Activated naive CD8-positive, alpha-beta T cell treated with anti-CD3 and anti-CD28 coated beads for 36 hours (primary cell): Measurements from ENCODE around the gene C3AR1. TPM values are rescaled to one million over a fixed set of nuclear protein-coding genes. Genes with fewer than 3 reads are reported as not detected.
"Not testable (repeated sequence)": the region's sequence is repeated elsewhere in the genome, so short reads cannot be mapped to it uniquely, and the experiment has no call there.

ENCODE experiments used
- DNase-seq: peaks from one replicate; pipeline ENCODE4 v3.0.0; 2021
- H3K27ac Mint-ChIP-seq: one replicate; pipeline ENCODE4 v1.8.0; 2022; ENCODE audit warnings: mild to moderate bottlenecking, moderate library complexity, mixed read lengths
- H3K27me3 Mint-ChIP-seq: one replicate; pipeline ENCODE4 v1.8.0; 2022; ENCODE audit warnings: mild to moderate bottlenecking, mixed read lengths
- H3K36me3 Mint-ChIP-seq: one replicate; pipeline ENCODE4 v1.8.0; 2021; ENCODE audit warnings: mild to moderate bottlenecking, mixed read lengths
- H3K4me1 Mint-ChIP-seq: one replicate; pipeline ENCODE4 v1.8.0; 2021; ENCODE audit warnings: mixed read lengths
- H3K4me3 Mint-ChIP-seq: one replicate; pipeline ENCODE4 v1.8.0; 2022; ENCODE audit warnings: mild to moderate bottlenecking, moderate library complexity, mixed read lengths
- H3K9me3 Mint-ChIP-seq: one replicate; pipeline ENCODE4 v1.8.0; 2022; ENCODE audit warnings: mixed read lengths
- total RNA-seq, 2 experiments: library from RNA; stranded (reverse); gene quantifications; one replicate each; pipeline ENCODE4 v1.2.3, GENCODE V29; 2021

Gene C3AR1
- total RNA-seq, 2 experiments from 2014 or later: 2.6 to 2.7 TPM

GRCh38 chr12:8045952-8046944, 19.9 kb downstream of the C3AR1 start:
- Mint-ChIP-seq H3K36me3 (peaks cover 27% of the 10 kb centered on the region), H3K27me3 (no peaks in the 10 kb centered on the region), H3K27ac (no peak overlapping the region), H3K4me3 (no peak overlapping the region), H3K4me1 (peaks cover 9% of the 10 kb centered on the region), H3K9me3 (no peaks in the 10 kb centered on the region)
- peak; percentile 71 for DNase-seq

- no peak for DNase-seq
- Mint-ChIP-seq H3K27me3 (no peaks in the 10 kb centered on the region), H3K9me3 (no peaks in the 10 kb centered on the region), H3K27ac (no peak overlapping the region), H3K4me1 (peaks cover 32% of the 10 kb centered on the region), H3K4me3 (no peak overlapping the region), H3K36me3 (peaks cover 17% of the 10 kb centered on the region)
Observed at GRCh38 chr12:8040791-8041190, 25.4 kb downstream of the C3AR1 start.

GRCh38 chr12:8038659-8039114, 27.5 kb downstream of the C3AR1 start:
- H3K4me1 Mint-ChIP-seq: peaks cover 53% of the 10 kb centered on the region
- no peaks in the 10 kb centered on the region for H3K27me3 Mint-ChIP-seq
- DNase-seq: peak; percentile 45
- peaks cover 13% of the 10 kb centered on the region for H3K36me3 Mint-ChIP-seq
- H3K4me3 Mint-ChIP-seq: peak overlapping the region; percentile 30
- H3K9me3 Mint-ChIP-seq: no peaks in the 10 kb centered on the region
- H3K27ac Mint-ChIP-seq: no peak overlapping the region

GRCh38 chr12:8037947-8038346, 28.2 kb downstream of the C3AR1 start:
- Mint-ChIP-seq H3K27me3 (no peaks in the 10 kb centered on the region), H3K9me3 (no peaks in the 10 kb centered on the region), H3K36me3 (peaks cover 13% of the 10 kb centered on the region), H3K4me1 (peaks cover 55% of the 10 kb centered on the region), H3K27ac (peak overlapping the region; percentile 1), H3K4me3 (peak overlapping the region; percentile 38)
- no peak for DNase-seq

GRCh38 chr12:8037046-8037663, 29.0 kb downstream of the C3AR1 start:
- H3K9me3 Mint-ChIP-seq: no peaks in the 10 kb centered on the region
- peaks cover 9% of the 10 kb centered on the region for H3K36me3 Mint-ChIP-seq
- H3K4me1 Mint-ChIP-seq: peaks cover 56% of the 10 kb centered on the region

GRCh38 chr12:8036346-8036745, 29.8 kb downstream of the C3AR1 start:
- Mint-ChIP-seq H3K27me3 (no peaks in the 10 kb centered on the region), H3K4me3 (no peak overlapping the region), H3K4me1 (peaks cover 60% of the 10 kb centered on the region), H3K36me3 (peaks cover 9% of the 10 kb centered on the region), H3K27ac (no peak overlapping the region), H3K9me3 (no peaks in the 10 kb centered on the region)
- no peak for DNase-seq

More at GRCh38 chr12:8037046-8037663, 29.0 kb downstream of the C3AR1 start:
- peak overlapping the region; percentile 41 for H3K4me3 Mint-ChIP-seq
- no peaks in the 10 kb centered on the region for H3K27me3 Mint-ChIP-seq
- peak overlapping the region; percentile 1 for H3K27ac Mint-ChIP-seq
- no peak for DNase-seq

- H3K27me3 Mint-ChIP-seq: no peaks in the 10 kb centered on the region
- H3K4me3 Mint-ChIP-seq: no peak overlapping the region
- H3K27ac Mint-ChIP-seq: no peak overlapping the region
- H3K9me3 Mint-ChIP-seq: no peaks in the 10 kb centered on the region
- DNase-seq: no peak
- peaks cover 9% of the 10 kb centered on the region for H3K36me3 Mint-ChIP-seq
- peaks cover 60% of the 10 kb centered on the region for H3K4me1 Mint-ChIP-seq
Observed at GRCh38 chr12:8035440-8036010, 30.6 kb downstream of the C3AR1 start.

GRCh38 chr12:8034802-8035201, 31.4 kb downstream of the C3AR1 start:
- no peak for DNase-seq
- peaks cover 60% of the 10 kb centered on the region for H3K4me1 Mint-ChIP-seq
- H3K36me3 Mint-ChIP-seq: peaks cover 9% of the 10 kb centered on the region
- peak overlapping the region; percentile 55 for H3K27ac Mint-ChIP-seq
- peak overlapping the region; percentile 88 for H3K4me3 Mint-ChIP-seq
- no peaks in the 10 kb centered on the region for H3K9me3 Mint-ChIP-seq
- H3K27me3 Mint-ChIP-seq: no peaks in the 10 kb centered on the region

- peaks cover 53% of the 10 kb centered on the region for H3K4me1 Mint-ChIP-seq
- no peaks in the 10 kb centered on the region for H3K9me3 Mint-ChIP-seq
- H3K27me3 Mint-ChIP-seq: no peaks in the 10 kb centered on the region
- peak; percentile 50 for DNase-seq
- H3K36me3 Mint-ChIP-seq: peaks cover 9% of the 10 kb centered on the region
- H3K27ac Mint-ChIP-seq: peak overlapping the region; percentile 88
- peak overlapping the region; percentile 88 for H3K4me3 Mint-ChIP-seq
Observed at GRCh38 chr12:8033153-8034044, 32.8 kb downstream of the C3AR1 start.

GRCh38 chr12:8032242-8033152, 33.7 kb downstream of the C3AR1 start, which contains the start of gene FOXJ2:
Gene FOXJ2 (plus strand): TSS chr12:8032716. CDS start chr12:8039833, 7,117 bp downstream.
- peak within 1 kb of the TSS; percentile 88 for H3K27ac Mint-ChIP-seq
- peaks cover 11% of the 10 kb centered on the region for H3K36me3 Mint-ChIP-seq
- H3K27me3 Mint-ChIP-seq: no peaks in the 10 kb centered on the region
- H3K4me3 Mint-ChIP-seq: peak within 1 kb of the TSS; percentile 88
- H3K4me1 Mint-ChIP-seq: peaks cover 48% of the 10 kb centered on the region
- peak; percentile 78 for DNase-seq
- H3K9me3 Mint-ChIP-seq: no peaks in the 10 kb centered on the region

GRCh38 chr12:8031872-8032241, 34.3 kb downstream of the C3AR1 start:
- Mint-ChIP-seq H3K4me1 (peaks cover 44% of the 10 kb centered on the region), H3K27me3 (no peaks in the 10 kb centered on the region), H3K4me3 (peak overlapping the region; percentile 80), H3K36me3 (peaks cover 11% of the 10 kb centered on the region), H3K9me3 (no peaks in the 10 kb centered on the region), H3K27ac (peak overlapping the region; percentile 80)
- no peak for DNase-seq

GRCh38 chr12:8031017-8031416, 35.1 kb downstream of the C3AR1 start:
- H3K4me3 Mint-ChIP-seq: not testable (repeated sequence)

GRCh38 chr12:8030189-8030588, 36.0 kb downstream of the C3AR1 start:
- Mint-ChIP-seq H3K36me3 (peaks cover 5% of the 10 kb centered on the region), H3K9me3 (no peaks in the 10 kb centered on the region), H3K27ac (no peak overlapping the region), H3K4me3 (no peak overlapping the region), H3K4me1 (peaks cover 32% of the 10 kb centered on the region), H3K27me3 (no peaks in the 10 kb centered on the region)
- no peak for DNase-seq

More at GRCh38 chr12:8031017-8031416, 35.1 kb downstream of the C3AR1 start:
- not testable (repeated sequence) for H3K36me3 Mint-ChIP-seq, H3K9me3 Mint-ChIP-seq, H3K27me3 Mint-ChIP-seq, DNase-seq, H3K27ac Mint-ChIP-seq
- H3K4me1 Mint-ChIP-seq: peaks cover 38% of the 10 kb centered on the region
